Ascending aorta (tissue), 2 donors: ENCODE results near the gene NKAIN2. TPM values are rescaled to one million over a fixed set of nuclear protein-coding genes. Genes with fewer than 3 reads are reported as not detected.
"Not testable (repeated sequence)": the region's sequence is repeated elsewhere in the genome, so short reads cannot be mapped to it uniquely, and the experiment has no call there.

ENCODE experiments used
- DNase-seq, 2 donors: peaks; one replicate each; pipeline ENCODE4 v3.0.0-alpha.2; 2019; ENCODE audit warnings: low spot score in 2 of 2
- H3K27ac ChIP-seq, 2 donors: fragments of 200-600 bp; sonication (generic); one replicate each; pipeline ENCODE4 v1.5.1; 2016 to 2017; ENCODE audit warnings: mild to moderate bottlenecking in 1 of 2
- H3K27me3 ChIP-seq: fragments of 200-600 bp; sonication (generic); one replicate; pipeline ENCODE4 v1.5.1; 2017
- H3K36me3 ChIP-seq, 2 donors: fragments of 200-600 bp; sonication (generic); one replicate each; pipeline ENCODE4 v1.5.1; 2016
- H3K4me1 ChIP-seq, 2 donors: fragments of 200-600 bp; sonication (generic); one replicate each; pipeline ENCODE4 v1.5.1; 2016 to 2017; ENCODE audit warnings: mild to moderate bottlenecking in 1 of 2
- H3K4me3 ChIP-seq, 2 donors: fragments of 200-600 bp; sonication (generic); one replicate each; pipeline ENCODE4 v1.5.1; 2016 to 2017; ENCODE audit warnings: mild to moderate bottlenecking in 1 of 2
- H3K9me3 ChIP-seq, 2 donors: fragments of 200-600 bp; sonication (generic); one replicate each; pipeline ENCODE4 v1.5.1; 2016
- CTCF ChIP-seq, 3 experiments: fragments of 200-600 bp in 2 of 3; fragments of 450-650 bp in 1 of 3; sonication (generic) in 2 of 3; IDR thresholded peaks; one replicate each; pipeline ENCODE4 v1.5.1; 2016 to 2019; ENCODE audit warnings: antibody characterized with exemption in 3 of 3, mild to moderate bottlenecking in 1 of 3, moderate library complexity in 1 of 3
- intact Hi-C: fragments of 100-400 bp; cut with DNase I; formaldehyde crosslinking; loops from one replicate; pipeline ENCODE4 v1.15.1; 2023
- total RNA-seq: library from RNA; depleted of rRNA; stranded (reverse); fragments of >200 nt; gene quantifications from one replicate; pipeline ENCODE4 v1.1.0, GENCODE V29; 2016

NKAIN2 gene
- total RNA-seq, 1 donor from 2014 or later: 0.11 TPM

GRCh38 chr6:124226396-124226795, 422.7 kb downstream of the NKAIN2 start:
- Histone ChIP-seq H3K36me3 (no peaks in the 10 kb centered on the region), H3K27ac (no peak overlapping the region), H3K27me3 (no peaks in the 10 kb centered on the region), H3K9me3 (no peaks in the 10 kb centered on the region), H3K4me1 (no peaks in the 10 kb centered on the region), H3K4me3 (no peak overlapping the region)
- TF ChIP-seq CTCF (IDR thresholded peaks at IDR 0.05): no peak
- no peak for DNase-seq
- intact Hi-C loops: no loop called here

GRCh38 chr6:124233221-124233620, 429.6 kb downstream of the NKAIN2 start:
- H3K4me1 ChIP-seq: no peaks in the 10 kb centered on the region
- no peaks in the 10 kb centered on the region for H3K9me3 ChIP-seq
- no peak overlapping the region for H3K4me3 ChIP-seq
- no peak for TF ChIP-seq CTCF (IDR thresholded peaks at IDR 0.05)
- H3K27ac ChIP-seq: no peak overlapping the region
- intact Hi-C loops: no loop called here
- H3K27me3 ChIP-seq: no peaks in the 10 kb centered on the region
- DNase-seq: no peak
- no peaks in the 10 kb centered on the region for H3K36me3 ChIP-seq

GRCh38 chr6:124234801-124235200, 431.1 kb downstream of the NKAIN2 start:
- H3K27ac ChIP-seq: no peak overlapping the region
- H3K36me3 ChIP-seq: no peaks in the 10 kb centered on the region
- no peak overlapping the region for H3K4me3 ChIP-seq
- DNase-seq: no peak
- H3K4me1 ChIP-seq: no peaks in the 10 kb centered on the region
- no peaks in the 10 kb centered on the region for H3K9me3 ChIP-seq
- no peak for TF ChIP-seq CTCF (IDR thresholded peaks at IDR 0.05)
- no peaks in the 10 kb centered on the region for H3K27me3 ChIP-seq
- intact Hi-C loops: no loop called here

- no peak overlapping the region for H3K27ac ChIP-seq
- H3K4me3 ChIP-seq: no peak overlapping the region
- no peak for DNase-seq
- H3K27me3 ChIP-seq: no peaks in the 10 kb centered on the region
- intact Hi-C loops: no loop called here
- TF ChIP-seq CTCF (IDR thresholded peaks at IDR 0.05): no peak
- no peaks in the 10 kb centered on the region for H3K36me3 ChIP-seq
- H3K9me3 ChIP-seq: no peaks in the 10 kb centered on the region
- no peaks in the 10 kb centered on the region for H3K4me1 ChIP-seq
Observed at GRCh38 chr6:124237911-124238310, 434.2 kb downstream of the NKAIN2 start.

GRCh38 chr6:124238408-124238807, 434.7 kb downstream of the NKAIN2 start:
- H3K4me1 ChIP-seq, H3K9me3 ChIP-seq, H3K4me3 ChIP-seq, H3K27ac ChIP-seq, DNase-seq, H3K27me3 ChIP-seq, H3K36me3 ChIP-seq, intact Hi-C loops: not testable (repeated sequence)

- no peak overlapping the region for H3K27ac ChIP-seq
- no peaks in the 10 kb centered on the region for H3K9me3 ChIP-seq
- no peak for DNase-seq
- no peaks in the 10 kb centered on the region for H3K36me3 ChIP-seq
- TF ChIP-seq CTCF (IDR thresholded peaks at IDR 0.05): no peak
- no peaks in the 10 kb centered on the region for H3K4me1 ChIP-seq
- no peak overlapping the region for H3K4me3 ChIP-seq
- no peaks in the 10 kb centered on the region for H3K27me3 ChIP-seq
- intact Hi-C loops: no loop called here
Observed at GRCh38 chr6:124254941-124255685, 451.4 kb downstream of the NKAIN2 start.
